ENCODE results near the gene B4GALT1.
A peak's percentile ranks its signal among the peaks of the same experiment; 100 is the strongest.
"Not testable (repeated sequence)": the region's sequence is repeated elsewhere in the genome, so short reads cannot be mapped to it uniquely, and the experiment has no call there.

B4GALT1 gene

GRCh38 chr9:33101104-33101951, 65.8 kb downstream of the B4GALT1 start:
- no peak for DNase-seq

GRCh38 chr9:33099754-33100153, 67.4 kb downstream of the B4GALT1 start:
- no peak for DNase-seq

- DNase-seq = no peak
These were observed 69.9 kb downstream of the B4GALT1 start for GRCh38 chr9:33097192-33097591.

- DNase-seq = no peak
These were observed 74.5 kb downstream of the B4GALT1 start for GRCh38 chr9:33092634-33093033.

- DNase-seq = not testable (repeated sequence)
These were observed 81.5 kb downstream of the B4GALT1 start for GRCh38 chr9:33085672-33086071.

- DNase-seq = peak; percentile 11
These were observed 84.4 kb downstream of the B4GALT1 start for GRCh38 chr9:33082538-33083326.

- DNase-seq = no peak
These were observed 85.0 kb downstream of the B4GALT1 start for GRCh38 chr9:33082128-33082527.

GRCh38 chr9:33081128-33081851, 85.8 kb downstream of the B4GALT1 start:
- peak; percentile 68 for DNase-seq

GRCh38 chr9:33080534-33080933, 86.6 kb downstream of the B4GALT1 start:
- DNase-seq = no peak

GRCh38 chr9:33076046-33077004, 90.8 kb downstream of the B4GALT1 start, which contains the start of gene SMU1:
TSS of gene SMU1 (minus strand) at chr9:33076674. CDS start at chr9:33076608, 66 bp downstream.
- peak; percentile 96 for DNase-seq

- DNase-seq = no peak
These were observed 98.1 kb downstream of the B4GALT1 start for GRCh38 chr9:33068991-33069390.

GRCh38 chr9:33065157-33066076, 101.7 kb downstream of the B4GALT1 start:
- no peak for DNase-seq

All from stimulated activated CD4-positive, alpha-beta T cell treated with anti-CD3 and anti-CD28 coated beads, Interleukin-4, amount 100 ng/mL, for 24 hours (primary cell).